IPS-11a (cell line): Measurements from ENCODE around the gene MPP7.

ENCODE experiments used
- H3K4me3 ChIP-seq: one replicate; pipeline ENCODE4 v1.5.1; 2013; ENCODE audit warnings: low read depth, low read length, control low read depth

Gene MPP7

DNA sequence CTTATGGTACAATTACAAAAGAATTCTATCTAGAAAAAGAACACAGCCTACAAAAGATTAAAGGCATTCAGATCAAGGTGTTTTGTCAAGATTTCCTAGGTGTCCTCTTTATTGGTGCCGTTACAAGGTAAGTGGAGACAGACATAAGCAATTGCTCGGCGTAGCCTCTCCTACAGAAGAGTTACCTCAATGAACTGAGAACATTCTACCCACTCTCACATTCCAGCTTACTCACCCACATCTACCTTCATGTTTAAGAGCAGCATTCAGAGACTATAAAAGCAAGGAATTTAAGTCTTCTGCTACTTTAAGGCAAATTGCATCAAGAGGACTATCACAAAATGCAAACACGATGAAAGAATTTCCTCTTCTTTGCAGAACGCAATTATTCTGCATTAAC, 29.5 kb downstream of the MPP7 start:
- H3K4me3 ChIP-seq, result no peak overlapping the region

DNA sequence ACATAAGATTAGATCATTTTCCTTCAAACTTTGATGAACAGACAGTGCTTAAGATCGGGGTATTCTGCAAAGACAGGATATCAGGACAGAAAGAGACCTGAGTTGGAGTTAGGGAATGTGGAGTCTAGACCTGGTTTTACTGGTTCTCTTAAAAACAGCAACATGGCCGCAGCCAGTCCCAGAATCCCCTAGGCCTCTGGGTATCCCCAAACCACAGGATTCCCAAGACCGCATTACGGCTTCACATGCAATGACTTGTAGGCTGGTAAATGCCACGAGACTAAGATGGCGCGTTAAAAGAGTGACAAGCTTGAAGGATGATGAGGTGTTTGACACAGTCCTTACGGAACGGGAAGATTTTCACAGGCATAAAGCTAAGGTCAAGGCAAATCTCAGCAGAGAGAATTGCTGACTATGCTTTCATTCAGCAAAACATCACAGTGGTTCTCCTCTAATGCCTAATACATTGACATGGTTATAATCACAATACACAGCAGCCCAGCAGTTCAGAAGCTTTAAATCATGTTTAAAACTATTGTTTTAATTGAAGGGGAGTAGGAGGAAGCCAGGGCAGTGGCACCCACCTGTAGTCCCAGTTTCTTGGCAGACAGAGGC, 32.9 kb downstream of the MPP7 start:
- H3K4me3 ChIP-seq, result no peak overlapping the region

DNA sequence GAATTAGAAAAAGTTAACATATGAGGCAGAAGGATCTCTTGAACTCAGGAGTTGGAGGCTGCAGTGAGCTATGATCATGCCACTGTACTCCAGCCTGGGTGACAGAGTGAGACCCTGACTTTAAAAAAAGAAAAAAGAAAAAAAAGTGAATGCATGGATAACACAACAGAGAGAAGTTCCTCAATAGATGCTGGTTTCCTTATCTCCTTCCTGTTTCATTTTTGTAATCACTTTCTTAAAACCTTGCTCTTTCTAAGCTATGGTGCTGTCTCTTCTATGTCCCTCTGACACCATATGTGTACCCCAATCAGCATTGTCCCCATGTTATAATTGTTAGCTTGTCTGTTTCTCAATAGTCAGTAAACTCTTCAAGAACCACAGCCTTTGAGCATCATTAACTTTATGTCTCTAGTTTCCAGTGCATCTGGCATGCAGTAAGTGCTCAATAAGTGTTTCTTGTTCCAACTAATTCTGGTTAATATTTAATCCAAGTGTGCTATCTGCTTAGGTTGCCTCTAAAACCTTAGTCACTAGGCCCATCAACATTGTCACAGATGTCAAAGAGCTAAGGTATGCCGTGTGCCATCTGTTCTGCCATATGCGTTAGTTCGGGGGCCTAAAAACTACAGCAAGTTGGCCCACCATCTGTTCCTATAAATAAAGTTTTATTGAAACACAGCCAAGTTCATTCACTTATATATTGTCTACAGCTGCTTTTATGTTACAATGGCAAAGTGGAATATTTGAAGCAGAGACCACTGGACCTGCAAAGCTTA, 36.2 kb downstream of the MPP7 start:
- no peak overlapping the region for H3K4me3 ChIP-seq

DNA sequence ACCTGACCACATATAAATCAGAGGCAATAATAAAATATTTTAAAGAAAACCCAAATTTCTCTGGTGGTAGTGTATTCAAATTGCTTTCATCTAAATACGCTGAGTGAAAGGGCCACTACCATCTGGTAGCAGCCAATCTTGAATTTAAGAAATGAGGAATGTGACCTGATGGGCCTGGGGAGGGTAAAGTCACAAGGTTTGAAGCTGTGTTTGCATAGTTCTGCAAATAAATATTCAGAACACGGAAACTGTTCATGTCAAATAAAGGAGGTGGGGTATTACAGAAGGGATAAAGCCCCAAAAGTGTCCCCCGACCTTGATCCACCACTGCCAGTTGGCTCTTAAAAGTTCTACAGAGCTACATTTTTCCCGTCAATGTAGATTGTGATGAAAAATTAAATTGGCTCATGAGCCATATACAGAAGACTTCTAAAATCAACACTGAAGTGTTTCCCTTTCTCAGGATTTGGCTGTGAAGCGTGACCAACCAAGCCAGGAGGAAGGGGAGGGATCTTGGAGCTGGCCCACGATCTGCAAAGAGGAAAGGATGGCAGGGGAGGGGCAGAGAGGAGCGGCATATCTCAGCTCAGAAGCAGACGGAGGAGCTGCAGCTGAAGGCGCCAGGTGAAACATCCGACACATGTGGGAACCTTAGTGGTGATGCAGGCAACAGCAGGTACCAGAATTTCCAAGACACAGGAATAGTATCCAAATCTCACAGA, 39.6 kb downstream of the MPP7 start:
- H3K4me3 ChIP-seq, result no peak overlapping the region

DNA sequence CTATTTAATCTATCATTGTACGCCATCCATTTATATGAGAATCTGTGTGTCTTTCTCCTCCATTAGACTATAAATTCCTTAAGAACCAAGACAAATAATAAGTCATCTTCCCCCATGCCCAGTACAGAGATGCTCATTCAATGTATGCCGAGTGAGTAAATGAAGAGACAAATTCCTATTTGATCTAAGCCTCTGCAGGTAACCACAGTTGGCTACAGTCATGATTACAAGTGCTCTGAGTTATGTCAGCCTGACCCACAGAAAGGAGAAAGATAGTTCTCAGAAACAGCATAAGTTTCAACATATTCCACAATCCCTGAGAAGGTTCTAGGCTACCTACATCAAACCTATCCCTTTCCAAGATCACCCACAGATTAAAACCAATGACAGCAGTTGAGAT, 46.1 kb downstream of the MPP7 start:
- H3K4me3 ChIP-seq, result no peak overlapping the region

DNA sequence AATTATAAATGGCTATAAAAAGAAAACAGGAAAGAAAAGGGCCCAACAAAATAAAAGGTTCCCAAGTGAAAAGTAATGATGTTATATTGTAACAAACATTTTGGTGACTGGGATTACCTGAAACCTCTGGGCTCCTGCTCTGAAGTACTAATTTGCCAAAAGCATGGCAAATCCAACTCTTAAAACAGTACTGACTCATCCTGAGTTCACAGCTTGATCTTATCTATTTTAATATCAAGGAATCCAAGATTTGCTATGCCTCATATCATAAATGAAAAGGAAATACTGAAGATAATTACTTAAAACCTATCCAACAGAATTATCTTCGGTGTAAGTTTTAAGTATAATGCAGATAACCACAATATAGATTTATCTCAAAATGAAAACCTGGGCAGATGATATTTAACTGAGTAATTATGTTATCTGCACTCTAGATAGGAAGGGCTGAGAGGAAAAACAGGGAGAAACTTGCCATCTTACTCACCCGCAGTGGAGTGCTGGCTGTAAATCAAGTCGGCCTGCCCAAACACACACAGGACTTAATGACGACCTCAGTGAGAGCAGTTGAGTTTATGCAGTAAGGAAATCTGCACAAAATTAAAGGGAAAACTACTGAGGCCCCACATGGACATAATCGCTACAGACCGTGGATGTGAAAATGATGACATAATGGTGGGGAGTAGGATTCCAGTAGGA, 48.4 kb downstream of the MPP7 start:
- no peak overlapping the region for H3K4me3 ChIP-seq

DNA sequence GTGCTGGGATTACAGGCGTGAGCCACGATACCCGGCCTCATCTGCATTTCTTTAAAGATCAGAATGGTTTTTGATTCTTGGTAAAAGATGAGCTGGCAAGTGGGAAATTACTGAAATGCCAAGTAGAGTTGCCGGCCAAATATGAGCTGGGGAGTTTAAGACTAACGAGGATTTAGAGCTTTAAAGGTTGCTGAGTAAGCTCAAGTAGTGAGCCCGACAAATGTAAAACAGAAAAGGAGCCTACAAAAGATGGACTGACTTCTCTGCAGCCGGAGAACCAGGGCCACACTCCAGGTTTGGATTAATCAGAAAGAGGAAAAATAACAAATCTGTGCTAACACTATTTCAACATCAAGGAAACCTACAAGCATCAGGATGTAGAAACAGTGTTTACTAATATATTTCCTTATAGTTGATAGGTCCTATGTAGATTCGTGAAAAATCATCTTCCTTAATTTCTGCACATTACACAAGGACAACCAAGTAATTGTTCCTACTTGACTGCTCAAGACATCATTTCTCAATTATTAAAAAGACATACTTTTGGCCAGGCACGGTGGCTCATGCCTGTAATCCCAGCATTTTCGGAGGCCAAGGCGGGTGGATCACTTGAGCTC, 49.6 kb downstream of the MPP7 start:
- H3K4me3 ChIP-seq, result no peak overlapping the region
